LoVo (cell line): Measurements from ENCODE around the gene MYRFL.
"Not testable (repeated sequence)": the region's sequence is repeated elsewhere in the genome, so short reads cannot be mapped to it uniquely, and the experiment has no call there.

ENCODE experiments used
- DNase-seq: peaks from one replicate; pipeline ENCODE4 v3.0.0-alpha.2; 2016; ENCODE audit warnings: low spot score

Gene MYRFL

DNA sequence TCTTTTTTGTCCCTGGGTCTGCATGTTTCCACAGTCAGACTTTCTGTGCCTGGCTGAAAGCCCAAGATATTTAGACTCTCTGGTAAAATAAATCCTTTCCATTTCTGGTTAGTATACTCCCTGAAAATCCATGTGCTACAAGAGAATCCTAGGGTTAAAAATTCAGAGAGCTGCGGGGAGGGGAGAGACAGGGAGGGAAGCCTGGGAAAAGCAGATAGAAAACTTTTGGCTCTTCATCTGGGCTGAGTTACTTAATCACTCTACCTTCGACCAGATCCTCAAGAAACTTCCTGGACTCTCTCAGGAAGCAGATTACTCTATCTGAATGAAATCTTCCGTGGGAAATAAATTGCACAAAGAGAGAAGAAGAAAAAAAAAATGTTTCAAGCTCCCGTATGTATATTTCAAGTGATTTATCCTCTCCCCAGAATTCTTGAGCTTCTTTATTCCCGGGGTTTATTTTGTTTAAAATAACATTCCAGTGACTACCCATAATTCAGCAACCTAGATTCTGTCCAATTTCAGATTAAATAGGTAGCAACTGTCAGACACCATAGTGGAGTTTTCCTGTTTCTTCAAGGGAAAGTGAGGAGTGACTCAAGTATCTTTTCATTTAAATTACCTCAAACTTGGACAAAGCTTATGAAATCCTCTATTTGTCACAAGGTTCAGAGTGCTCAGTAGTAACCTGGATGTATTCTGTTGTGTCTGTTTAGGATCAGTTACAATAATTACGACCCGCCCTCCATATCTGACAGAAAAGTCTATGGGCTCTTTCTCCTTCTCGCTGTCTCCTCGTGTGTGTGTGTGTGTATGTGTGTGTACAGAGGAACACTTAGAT, 163.7 kb downstream of the MYRFL start:
- no peak for DNase-seq

DNA sequence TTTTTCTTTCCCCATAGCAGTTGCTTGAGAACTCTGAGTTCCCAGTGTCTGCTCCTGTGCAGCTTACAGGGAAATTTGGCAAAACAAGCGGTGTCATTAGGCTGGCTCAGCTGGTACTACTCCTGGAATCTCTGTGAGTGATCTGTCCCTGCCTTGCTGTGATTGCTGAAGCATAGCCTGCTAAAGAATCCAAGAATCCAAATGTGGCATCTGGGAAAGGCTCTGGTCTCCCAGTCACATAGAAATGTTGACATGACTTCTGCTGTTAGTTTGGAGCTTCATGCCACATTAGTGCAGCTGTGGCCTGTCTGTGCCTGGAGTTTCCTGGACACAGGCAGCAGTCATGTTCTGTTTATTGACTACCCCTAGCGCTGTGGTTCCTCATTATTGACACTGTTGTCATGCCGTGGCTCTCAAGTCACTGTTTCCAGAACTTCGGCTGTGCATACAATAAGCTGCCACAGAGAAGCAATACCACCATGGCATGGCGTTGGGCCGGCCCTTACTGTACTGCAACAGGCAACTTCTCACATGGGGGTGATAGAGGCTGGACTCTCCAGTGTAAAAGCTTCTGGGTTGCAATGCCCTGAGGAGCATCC, 166.8 kb downstream of the MYRFL start:
- DNase-seq, result no peak

DNA sequence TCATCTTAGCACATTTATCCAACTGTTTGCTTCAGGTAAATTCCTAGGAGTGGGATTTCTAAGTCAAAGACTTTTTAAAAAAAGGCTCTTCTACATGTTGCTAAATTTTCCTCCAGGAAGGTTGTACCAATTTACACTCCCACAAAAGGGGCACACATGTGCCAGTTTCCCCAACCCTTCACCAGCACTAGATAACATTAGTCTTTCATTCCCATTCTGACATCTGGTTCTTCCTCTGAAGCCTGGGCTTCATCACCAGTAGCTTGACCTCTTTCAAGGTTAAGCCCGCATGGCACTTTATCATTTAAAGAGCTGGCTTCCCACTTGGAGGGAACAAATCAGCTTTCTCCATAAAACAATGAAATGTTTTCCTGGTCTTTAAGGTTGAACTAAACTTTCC, 168.4 kb downstream of the MYRFL start:
- DNase-seq, result no peak

DNA sequence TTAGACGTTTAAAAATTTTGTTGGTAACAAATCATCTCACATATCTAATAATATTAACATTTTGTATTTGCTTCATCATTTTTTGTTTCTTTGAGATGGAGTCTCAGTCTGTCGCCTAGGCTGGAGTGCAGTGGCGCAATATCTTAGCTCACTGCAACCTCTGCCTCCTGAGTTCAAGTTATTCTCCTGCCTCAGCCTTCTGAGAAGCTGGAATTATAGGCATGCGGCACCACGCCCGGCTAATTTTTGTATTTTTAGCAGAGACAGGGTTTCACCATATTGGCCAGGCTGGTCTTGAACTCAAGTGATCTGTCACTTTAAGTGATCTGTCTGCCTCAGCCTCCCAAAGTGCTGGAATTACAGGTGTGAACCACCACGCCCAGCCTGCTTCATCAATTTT, 169.1 kb downstream of the MYRFL start:
- not testable (repeated sequence) for DNase-seq

- DNase-seq, result peak; percentile 63
Measured at GRCh38 chr12:69994724-69995173, 169.7 kb downstream of the MYRFL start.

- DNase-seq, result no peak
Measured at GRCh38 chr12:69996241-69996640, 171.2 kb downstream of the MYRFL start.

DNA sequence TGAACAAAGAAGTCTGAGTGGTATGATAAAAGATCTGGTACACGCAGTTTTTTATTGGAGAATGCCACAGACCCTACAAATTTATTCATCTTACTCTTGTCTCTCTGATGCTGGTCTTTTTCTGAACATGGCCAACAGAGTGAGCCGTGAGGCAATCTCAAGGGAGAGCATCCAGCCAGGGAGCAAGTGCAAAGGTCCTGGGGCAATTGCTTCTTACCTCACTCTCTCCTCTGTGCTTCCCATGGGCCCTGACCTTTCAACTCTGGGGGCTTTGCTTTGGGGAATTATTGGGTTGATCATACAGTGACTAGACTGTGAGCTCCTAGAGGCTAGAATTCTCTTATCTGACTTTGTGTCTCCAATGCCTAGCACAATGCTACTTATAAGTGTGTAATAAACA, 171.7 kb downstream of the MYRFL start:
- no peak for DNase-seq

DNA sequence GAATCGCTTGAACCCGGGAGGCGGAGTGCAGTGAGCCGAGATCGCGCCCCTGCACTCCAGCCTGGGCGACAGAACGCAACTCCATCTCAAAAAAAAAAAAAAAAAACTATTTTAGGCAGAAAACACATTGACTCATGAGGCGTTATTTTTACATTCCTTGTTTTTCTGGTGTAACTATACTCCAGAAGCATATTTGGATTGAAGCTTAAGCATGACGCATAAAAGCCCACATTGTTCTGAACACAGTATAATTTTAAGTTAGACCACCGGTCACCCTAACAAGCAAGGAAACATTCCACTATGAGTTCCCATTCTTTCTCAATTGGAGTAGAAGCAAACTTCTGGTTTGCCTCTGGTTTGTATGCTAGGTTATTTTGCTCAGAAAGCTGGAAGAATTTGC, 173.0 kb downstream of the MYRFL start:
- DNase-seq, result no peak

DNA sequence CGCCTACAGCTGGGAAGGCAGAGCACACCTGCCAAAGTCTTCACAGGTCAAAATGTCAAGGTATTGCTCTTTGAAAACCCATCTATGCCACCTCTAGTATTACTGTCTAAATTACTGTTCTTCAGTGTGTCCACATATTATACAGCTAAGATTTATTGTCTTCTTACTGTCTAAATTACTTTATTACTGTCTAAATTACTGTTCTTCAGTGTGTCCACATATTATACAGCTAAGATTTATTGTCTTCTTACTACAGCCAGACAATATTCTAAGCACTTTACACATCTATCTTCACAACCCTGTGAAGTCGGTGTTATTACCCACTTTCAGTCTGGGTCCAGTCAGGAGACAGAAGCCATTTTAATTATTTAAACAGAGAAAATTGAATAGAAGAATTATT, 173.9 kb downstream of the MYRFL start:
- no peak for DNase-seq

DNA sequence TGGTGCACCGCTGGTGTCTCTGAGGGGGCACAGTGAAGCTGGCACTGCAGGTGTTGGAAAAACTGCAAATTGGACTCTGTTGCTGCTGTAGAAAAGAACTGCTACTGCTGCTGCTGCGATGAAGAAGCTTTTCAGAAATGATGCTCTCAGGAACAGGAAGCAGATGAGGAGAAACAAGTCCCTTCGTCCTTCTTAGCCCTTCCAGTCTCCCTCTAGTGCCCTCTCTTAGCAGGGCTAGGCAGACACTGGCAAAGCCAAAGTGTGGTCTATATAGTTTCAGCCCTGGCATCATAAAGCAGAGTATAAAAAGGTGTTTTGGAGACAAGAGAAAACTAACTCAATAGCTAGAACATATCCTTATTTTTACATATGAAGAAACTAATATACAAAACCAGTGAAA, 174.5 kb downstream of the MYRFL start:
- no peak for DNase-seq

DNA sequence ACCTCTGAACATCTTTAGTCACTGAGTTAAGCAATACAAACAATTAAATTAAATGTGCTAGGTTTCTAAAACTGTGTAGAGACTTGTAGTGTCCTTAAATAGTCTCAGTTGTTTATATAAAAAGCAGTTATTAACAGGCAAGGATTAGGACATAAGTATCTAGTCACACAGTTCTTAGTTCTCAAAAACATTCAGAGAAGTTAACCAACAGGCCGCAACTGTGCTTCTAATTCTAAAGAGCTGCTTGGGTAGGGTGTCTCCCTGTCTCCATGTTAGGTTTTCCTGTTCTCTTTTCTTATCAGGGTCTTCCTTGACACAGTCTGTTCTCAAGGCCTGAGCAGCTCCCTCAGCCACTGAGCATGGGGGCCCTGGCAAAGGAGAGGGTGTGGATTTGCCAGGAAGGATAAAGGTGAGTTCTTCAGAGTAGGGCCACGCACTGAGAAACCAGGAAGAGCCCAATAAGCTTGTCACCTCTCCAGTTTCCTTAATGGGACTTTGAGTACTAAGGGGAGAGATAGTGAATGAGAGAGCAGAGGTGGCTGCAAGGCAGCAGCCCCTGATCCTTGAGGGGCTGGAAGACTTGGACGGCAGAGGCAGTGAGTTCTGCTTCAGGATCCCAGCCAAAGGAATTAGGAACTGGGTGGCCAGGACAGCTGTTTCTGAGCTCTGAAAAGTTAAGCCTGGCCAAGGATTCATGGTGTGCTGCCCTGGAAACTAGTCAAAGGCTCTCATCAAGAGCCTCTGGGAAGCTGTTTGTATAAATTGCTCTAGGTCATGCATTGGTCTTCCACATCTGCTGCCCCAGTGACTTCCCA, 177.3 kb downstream of the MYRFL start:
- DNase-seq, result no peak

GRCh38 chr12:70002912-70003255, 177.9 kb downstream of the MYRFL start:
- no peak for DNase-seq

DNA sequence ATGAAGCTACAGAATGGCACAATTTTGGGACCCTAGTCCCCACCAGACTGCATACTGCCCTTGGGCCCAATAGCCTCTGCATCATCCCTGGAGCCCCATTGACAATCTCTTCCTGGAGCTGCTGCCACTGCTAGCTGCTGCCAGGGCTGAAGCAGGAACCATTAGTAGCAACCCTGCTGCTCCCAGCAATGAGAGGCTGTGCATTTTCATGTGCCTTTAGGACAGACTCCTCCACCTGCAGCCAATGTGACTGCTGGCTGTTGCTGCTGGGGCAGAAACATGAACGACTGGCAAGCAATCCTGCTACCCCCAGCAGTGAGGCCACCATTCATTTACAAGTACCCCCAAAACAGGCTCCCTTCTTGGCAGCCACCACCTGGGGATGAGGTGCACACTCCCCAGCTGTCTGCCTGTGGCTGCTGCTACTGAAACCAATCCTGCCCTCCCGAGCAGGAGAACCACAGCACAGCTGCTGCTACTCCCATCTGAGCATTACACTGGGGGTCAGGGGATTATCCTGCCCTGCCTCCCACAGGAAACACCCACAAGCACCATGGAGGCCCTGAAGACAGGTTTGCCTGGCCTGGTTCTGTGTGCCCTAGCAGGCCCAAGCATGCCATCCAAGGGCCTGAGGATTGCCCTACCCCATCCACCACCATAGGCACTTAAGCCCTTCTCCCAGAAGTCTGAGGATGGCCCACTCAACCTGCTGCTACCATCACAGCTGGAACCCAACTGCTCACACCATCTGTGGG, 181.0 kb downstream of the MYRFL start:
- DNase-seq, result no peak

DNA sequence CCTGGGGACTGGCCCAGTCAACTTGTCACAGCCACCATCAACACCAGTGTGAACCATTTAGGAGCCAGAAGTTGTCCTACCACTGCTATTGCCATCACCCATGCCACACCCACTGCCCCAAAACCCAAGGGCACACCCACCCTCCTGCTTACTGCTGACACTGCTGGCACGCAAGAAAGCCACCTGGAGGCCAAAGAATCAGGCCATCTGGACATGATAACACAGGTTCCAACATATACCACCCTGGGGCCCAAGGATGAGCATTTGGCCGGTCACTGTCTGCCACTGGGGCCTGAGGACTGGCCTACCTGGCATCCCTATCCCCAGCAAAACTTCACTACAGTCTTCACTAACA, 181.6 kb downstream of the MYRFL start:
- DNase-seq, result no peak

DNA sequence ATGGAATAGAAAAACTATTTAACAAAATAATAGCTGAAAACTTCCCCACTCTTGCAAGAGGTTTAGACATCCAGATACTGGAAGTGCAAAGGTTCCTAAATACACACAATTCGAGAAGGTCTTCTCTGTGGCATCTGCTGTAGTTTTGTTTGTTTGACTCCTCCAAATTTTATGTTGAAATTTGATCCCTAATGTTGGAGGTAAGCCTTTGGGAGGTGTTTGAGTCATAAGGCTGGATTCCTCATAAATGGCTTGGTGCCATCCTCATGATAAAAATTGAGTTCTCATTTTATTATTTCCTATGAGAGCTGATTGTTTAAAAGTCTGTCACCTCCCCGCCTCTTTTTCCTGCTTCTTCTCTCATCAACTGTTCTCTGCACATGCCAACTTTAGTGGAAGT, 182.7 kb downstream of the MYRFL start:
- DNase-seq, result peak; percentile 30
